ENCODE measurements around the gene RNF148.

DNA sequence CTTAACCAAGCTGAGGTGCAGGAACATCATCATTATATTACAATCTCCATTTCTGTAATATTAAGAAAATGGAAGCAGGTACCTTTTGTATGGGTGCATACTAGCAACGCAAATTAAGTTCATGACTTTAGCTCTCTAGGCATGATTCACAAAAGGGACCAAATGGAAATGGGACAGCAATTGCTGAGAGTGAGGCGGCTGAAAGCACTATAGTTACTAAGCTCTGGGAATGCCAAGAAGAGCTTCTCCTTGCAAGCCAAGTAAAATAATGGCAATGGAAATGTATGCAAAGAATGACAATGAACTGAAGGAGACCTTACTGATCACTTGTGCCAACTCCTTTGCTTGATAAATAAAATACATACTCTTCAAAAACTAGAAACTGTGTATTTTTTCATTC, 36.2 kb upstream of the RNF148 start:
- TF ChIP-seq POLR2A (IDR thresholded peaks at IDR 0.05): no peak
- TF ChIP-seq, protein P1, sequence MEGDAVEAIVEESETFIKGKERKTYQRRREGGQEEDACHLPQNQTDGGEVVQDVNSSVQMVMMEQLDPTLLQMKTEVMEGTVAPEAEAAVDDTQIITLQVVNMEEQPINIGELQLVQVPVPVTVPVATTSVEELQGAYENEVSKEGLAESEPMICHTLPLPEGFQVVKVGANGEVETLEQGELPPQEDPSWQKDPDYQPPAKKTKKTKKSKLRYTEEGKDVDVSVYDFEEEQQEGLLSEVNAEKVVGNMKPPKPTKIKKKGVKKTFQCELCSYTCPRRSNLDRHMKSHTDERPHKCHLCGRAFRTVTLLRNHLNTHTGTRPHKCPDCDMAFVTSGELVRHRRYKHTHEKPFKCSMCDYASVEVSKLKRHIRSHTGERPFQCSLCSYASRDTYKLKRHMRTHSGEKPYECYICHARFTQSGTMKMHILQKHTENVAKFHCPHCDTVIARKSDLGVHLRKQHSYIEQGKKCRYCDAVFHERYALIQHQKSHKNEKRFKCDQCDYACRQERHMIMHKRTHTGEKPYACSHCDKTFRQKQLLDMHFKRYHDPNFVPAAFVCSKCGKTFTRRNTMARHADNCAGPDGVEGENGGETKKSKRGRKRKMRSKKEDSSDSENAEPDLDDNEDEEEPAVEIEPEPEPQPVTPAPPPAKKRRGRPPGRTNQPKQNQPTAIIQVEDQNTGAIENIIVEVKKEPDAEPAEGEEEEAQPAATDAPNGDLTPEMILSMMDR (IDR thresholded peaks at IDR 0.05): no peak

Measured in right lobe of liver (tissue), 4 donors.